G401 (cell line): ENCODE data around the gene ACSBG1. TPM values are rescaled to one million over a fixed set of nuclear protein-coding genes. Genes with fewer than 3 reads are reported as not detected.
A peak's percentile ranks its signal among the peaks of the same experiment; 100 is the strongest.

Experiments
- DNase-seq: peaks from one replicate; pipeline ENCODE4 v3.0.0-alpha.2; 2015; ENCODE audit warnings: low spot score
- in situ Hi-C: cut with HindIII; loops from 2 replicates; pipeline ENCODE4 v1.10.0; 2016; ENCODE audit warnings: low sequenced_read_pairs, mixed read lengths
- total RNA-seq: library from RNA; depleted of rRNA; stranded (reverse); fragments of >200 nt; shearing (Covaris generic); gene quantifications from 2 replicates; pipeline ENCODE4 v1.2.3, GENCODE V29; 2014

ACSBG1 gene
- total RNA-seq, 1 experiment from 2014 or later: 17.3 TPM

DNA sequence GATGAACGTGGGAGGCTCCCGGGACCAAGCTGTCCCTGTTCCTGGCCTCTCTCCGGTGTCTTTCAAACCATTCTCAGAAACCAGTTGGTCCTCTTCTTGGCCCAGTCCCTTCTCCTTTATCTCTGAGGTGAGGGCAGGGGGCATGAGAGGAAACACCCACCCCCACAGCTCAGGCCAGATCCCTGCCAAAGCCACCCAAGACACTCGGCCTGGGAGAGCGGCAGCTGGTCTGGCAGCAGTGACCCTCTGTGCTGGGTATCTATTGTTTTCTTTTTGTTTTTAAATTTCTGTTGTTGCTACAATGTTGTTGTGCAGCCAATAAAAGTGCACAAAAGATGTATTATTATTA lies 27.3 kb downstream of the ACSBG1 start:
- DNase-seq: no peak
- in situ Hi-C loops: no loop called here

DNA sequence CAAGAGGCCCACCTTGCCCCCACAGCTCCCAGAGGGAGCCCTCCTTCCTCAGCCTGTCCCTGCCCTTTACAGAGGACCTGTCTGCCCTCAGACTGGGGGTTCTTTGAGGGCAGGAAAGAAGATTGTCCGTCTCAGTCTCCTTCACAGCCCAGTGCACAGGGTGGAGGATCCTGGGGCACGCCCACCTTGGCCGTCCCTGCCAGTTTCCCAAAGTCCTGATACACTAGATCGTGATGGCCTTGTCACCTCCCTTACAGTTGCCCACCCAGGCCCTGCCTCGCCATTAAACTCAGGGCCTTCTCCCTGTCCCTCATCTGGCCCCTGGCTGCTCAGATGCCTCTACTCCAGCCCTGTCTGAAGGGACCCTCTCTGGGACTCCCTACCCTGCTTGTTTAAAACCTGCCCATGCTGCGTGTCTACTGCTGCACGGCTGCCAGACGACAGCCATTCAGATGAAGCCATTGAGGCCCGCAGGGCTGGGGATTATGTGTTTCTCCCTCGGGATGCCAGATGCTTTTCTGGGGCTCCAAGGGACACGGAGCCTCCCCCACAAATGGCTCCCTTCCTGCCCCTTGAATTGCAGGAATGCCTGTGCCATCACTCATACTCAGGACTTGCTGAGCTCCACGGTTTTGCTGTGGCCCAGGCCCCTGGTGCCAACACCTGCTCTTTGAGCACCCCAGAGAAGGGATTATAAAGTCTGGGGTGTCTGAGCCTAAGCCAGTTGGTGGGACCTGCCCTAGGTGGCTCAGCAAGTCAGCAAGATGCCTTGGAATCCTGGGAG lies 27.8 kb downstream of the ACSBG1 start:
- no peak for DNase-seq
- in situ Hi-C loops: no loop called here

DNA sequence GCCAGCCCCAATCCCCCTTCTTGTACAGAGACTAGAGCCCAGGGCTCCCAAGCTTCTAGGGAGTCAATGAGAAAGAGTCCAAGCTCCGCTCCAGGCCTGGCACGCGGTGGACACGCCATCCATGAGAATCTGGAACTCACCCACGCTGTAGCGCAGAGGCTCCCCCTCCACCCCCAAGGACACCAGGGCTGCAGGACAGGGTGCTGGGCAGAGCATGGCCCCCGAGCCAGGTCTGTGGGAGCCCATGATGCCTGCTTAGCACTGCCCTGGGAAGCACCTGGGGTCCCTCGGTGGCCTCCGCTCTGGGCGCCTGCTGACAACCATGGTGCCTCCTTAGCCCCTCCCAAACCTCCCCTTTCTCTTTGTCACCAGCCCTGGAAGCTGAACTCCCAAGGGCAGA lies 28.5 kb downstream of the ACSBG1 start:
- no peak for DNase-seq
- in situ Hi-C loops: no loop called here

DNA sequence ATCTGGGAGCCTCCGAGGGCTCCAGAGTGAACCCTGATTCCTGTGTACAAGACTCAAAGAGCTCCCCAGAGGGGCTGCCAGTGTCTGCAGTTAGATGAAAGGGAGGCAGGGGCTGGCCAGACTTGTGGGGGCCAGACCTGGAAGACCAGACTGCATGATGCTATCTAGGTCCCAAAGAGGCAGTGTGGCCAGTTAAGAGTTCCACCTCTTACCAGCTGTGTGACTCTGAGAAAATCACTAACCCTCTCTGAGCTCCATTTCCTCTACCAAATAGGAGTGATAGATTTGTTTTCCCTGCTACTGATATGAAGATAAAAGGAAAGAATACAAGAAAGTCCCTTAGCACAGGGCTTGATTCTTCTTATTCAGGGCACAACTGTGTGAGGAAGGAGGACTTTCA lies 29.0 kb downstream of the ACSBG1 start:
- in situ Hi-C loops: no loop called here
- DNase-seq: no peak

DNA sequence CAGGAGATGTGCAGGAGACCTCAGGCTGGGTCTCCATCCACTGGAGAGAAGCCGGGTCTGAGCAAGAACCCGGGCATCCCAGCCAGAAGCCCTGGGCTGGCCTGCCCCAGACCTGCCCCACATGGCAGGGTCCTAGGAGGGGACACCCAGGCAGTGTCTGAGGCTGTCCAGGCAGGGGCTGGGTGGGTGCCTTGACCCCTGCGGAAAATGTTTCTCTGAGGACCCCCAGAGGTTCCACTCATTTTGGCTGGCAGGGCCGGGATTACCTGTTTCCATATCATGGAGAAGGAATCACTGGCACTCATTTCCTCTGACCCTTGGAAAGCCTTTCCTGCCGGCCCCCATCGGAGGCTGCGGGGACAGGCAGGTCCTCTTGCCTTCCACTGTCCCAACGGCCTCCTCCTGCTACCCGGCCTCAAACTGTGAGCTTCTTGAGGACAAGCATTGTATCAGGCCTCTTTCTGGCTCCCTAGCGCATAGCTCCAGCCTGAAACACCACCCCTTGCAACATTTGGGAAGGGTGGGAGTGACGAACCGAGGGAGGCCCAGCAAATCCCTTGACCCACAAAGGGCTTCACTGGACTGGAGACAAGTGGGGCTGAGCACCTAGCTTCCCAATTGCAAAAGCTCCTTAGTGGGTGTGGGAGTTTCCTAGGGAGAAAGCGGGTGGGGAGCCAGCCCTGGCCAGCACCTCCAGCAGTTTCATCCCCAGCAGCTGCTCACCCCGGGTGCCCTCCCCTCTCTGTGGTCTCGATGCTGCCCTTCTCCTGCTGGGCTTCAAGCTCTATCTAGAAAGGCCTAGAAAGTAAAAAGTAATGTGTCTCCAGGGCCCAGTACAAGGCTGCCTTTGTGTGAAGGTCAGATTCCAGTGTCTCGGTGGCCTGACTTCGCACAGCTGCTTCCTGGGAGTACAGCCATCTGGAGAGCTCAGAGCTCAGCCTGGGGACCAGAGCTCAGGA lies 29.7 kb downstream of the ACSBG1 start:
- in situ Hi-C loops: no loop called here
- DNase-seq: no peak

DNA sequence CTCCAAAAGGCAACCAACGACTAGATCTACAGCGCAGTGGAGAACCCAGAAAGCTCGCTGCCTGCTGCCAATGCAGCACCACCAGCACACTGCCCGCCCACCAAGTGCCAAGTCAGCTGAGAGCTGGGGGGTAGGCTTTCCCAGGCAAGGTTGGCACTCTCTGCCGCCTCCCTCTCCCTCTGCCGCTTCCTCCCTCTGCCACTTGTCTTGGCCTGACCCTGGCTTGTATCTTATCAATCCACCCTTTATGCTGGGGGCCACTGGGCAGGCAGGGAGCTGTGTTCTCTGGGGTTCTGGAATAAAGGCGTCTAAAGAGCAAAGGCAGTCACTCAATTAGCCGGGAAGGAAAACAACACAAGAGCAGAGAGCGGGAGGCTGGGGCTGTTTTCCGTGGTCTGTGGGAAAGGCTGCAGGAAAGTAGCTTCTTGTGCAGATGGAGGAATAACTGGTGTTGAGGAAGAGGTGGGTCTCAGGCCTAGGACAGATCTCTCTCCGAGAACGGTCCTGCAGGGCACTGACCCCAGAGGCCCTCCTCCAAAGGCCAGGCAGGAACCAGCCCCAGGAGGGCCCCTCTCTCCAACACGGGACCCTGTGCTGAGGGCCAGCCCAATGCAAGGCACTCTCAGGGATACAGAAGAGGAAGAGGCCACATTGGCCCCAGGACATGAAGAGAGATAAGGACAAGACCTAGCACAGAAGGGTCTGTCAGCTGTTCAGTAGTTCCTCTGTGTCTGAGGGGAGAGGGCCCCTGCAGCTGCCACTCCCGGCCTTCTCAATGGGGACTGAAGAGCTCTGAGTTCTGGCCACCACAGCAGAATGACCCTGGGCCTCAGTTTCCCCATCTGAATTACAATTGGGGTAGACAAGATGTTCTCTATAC lies 30.8 kb downstream of the ACSBG1 start:
- in situ Hi-C loops: no loop called here
- peak; percentile 16 for DNase-seq

DNA sequence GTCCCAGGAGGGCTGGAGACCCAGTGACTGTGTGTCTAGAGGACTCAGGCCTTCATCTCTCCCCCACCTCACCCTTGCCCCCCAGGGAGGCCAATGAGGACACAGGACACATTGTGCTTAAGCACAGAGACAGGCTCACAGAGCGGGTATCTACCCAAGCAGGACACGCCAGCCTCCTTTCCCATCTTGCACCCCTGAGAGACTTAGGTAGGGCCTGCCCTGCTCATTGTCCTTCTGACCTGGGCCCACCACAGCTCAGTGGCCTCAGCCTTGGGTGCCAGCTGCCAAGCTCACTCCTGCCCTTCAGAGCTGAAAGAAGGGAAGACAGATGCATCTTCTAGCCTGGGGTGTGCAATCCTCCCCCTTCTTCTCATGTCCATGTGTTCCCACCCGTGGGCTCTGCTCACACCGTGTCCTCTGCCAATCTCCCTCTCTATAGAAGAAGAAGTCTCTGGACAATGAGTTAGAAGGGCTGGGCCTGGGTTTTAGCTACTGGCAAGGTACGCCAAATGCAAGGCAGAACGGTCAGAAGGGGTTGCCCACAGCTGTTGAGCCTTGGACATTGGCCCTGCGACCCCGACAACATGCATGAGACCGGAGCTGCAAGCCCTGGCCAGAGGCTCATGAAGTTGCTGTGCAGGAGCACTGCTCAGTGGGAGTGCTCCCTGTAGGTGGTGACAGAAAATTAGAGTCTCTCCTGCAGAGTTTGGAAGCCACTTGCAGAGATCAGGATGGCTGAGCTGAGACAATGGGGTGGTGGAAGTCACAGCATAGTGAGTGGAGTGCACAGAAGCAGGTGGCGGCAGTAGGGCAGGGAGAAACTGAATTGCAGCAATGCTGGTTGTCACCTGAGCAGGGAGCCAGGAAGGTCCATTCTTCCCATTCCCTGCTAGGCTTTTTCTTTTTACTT lies 32.8 kb downstream of the ACSBG1 start:
- in situ Hi-C loops: no loop called here
- DNase-seq: no peak

DNA sequence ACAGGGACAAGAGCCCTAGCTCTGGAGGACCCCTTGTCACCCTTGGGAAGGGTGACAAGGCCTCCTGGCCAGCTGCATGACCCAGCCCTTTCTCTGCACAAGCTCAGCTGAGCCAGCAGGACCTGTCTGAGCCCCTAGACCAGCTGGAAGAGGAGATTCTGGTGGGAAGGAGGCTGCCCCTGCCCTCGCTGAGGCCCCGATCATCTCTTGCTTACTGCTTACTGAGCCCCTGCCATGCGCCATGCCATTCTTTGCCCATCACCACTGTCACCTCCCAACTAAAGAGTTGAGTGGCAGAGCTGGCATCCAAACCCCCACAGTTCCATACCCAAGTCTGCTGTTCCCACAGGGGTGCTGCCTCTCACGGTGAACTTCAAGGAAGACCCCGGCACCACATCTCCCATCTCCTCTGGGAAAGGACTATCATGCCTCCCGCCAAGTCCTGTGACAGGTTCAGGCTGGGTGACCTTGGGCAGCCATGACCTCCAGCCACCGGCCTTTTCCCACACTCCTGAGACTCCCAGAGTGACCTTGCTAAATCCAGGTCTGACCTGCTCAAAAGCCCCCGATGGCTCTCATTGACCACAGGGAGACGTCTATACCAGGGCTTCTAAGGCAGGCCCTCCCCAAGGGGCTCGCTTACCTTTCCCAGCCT lies 34.0 kb downstream of the ACSBG1 start:
- no peak for DNase-seq
- in situ Hi-C loops: no loop called here

DNA sequence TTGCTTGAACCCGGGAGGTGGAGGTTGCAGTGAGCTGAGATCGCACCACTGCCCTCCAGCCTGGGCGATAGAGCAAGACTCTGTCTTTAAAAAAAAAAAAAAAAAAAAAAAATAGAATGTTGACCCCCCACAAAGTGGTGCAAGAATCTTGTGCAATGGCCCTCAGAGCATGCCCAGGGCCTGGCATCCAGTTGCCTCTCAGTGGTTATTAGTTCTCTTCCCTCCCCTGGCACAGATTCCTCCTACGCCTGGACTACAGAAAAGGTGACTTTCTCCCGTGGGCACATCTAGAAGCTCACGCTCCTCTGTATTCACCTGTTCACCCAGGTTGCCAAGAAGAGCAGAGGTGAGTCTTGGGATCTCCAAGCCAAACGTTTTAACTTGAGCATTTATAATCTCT lies 36.7 kb downstream of the ACSBG1 start:
- no peak for DNase-seq
- in situ Hi-C loops: no loop called here

DNA sequence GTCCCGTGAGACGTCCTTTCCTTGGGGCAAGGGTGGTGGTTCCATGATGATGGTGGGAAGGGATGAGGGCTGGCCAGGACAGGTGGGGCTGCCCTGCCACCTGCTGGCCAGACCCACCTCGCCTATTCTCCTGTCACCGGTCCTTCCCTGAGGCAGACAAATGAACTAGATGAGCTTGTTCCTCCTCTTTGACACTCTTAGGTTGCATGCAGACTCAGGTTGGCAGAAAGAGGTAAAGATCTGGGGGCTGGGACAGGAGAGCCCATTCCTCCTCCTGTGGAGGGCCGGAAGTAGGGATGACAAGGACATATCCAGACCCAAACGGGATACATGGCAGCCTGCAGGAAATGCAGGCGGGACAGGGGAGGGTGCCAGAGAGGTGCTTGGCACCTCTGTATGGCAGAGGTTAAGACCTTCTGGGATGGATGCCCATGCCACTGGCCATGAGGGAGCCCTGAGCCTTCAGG lies 38.6 kb downstream of the ACSBG1 start:
- DNase-seq: peak; percentile 38
- in situ Hi-C loops: no loop called here

DNA sequence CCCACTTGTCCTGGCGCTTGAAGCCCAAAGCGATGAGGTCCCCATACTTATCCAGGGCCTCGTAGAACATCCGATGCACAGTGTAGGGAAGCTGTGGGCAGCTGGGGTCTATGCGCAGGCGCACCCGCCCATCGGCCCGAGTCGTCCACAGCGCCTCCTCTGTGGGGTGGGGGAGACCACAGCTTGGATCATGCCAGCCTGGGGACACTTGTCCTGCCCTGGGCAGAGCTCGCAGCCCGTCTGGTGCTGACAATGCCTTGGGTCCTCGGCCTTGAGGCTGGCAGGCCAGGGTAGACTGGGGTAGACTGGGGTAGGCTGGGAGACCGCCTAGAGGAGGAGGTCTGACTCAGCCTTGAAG lies 39.8 kb downstream of the ACSBG1 start:
- DNase-seq: no peak
- in situ Hi-C loops: no loop called here

DNA sequence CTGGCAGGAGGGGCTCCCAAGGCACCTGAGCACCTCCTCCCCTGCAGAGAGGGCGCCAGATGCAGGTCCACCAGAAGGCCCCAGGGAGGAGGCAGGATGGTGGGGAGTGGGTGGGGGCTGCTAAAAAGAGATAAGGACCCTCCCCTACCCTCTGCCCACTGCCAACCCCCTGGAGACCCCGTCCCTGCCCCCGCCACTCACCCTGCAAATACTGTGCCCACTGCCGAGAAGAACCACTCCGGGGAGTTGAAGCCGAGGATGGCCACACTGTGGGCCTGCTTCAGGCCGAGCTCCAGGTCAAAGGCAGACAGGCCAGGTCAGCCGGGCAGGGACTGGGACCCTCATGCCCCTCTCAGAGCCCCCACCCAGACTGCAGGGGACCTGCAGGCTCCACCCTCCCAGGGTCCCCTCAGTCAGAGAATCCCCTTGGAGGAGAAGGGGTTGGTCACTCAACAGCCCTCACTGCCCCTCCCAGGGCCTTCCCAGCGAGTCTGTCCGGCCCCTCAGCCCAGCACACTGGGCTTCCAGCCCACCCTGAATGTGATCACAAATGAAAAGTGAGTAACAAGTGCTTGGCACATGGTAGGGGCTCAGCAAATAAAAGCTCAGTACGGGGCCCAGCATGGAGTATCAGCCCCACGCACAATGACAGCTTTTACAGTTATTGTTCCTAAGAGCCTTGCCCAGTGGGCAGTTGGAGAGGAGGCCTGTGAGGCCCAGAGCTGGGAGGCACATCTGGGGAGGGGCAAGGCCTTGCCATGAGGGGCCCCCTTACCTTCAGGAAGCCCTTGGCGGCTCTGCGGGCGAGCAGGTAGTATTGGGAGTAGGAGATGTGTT lies 40.4 kb downstream of the ACSBG1 start:
- in situ Hi-C loops: no loop called here
- DNase-seq: no peak

DNA sequence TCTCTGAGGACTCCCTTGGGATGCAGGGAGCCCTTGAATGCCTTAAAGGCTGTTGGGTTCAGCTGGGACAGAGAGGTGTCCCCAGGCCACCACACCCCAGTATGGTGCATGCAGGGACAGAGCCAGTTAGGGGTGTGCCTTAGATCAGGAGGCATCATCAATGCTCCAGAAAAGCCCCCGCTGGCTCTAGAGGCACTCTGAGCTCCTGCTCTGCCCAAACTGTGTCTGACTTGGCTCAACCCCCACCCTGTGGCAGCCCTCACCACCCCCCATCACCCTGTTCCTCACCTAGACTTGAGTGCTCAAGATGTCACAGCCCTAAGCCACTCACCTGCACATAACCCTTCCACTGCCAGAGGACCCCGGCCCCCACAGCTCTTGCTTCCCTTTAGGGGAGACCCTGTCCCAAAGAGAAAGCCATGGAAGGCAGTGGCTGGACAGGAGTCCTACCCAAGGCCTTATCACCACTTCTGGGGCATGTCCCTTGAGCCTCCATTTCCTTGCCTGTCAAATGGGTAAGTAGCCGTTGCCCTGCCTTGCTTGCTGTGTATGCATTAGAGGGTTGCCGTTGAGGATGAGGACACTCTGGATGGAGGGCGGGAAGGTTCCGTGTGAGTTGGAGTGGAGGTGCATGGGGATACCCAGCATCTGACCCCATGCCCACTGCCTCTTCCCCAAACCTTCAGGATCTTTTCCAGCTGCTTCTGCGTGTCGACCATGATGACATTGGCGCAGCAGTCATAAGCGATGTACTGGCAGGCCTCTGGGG lies 41.4 kb downstream of the ACSBG1 start:
- no peak for DNase-seq
- in situ Hi-C loops: no loop called here

DNA sequence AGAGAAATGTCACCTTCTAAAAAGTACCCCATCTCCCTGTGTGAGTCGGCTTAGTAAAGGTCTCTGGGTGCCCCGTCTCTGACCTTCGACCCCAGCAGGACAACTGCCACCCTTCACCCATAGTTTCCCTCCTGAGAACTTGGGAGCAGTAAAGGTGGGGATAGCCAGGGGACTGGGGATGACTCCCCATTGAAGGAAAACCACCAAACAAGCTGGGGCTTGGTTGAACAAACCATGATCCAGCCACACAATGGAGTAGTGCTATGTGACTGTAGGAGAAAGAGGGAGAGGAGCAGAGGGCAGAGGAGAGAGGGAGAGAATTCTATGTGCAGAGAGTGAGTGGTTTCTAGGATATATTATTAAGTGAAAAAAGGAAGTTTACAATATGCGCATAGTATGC lies 51.5 kb downstream of the ACSBG1 start:
- in situ Hi-C loops: no loop called here
- DNase-seq: no peak

DNA sequence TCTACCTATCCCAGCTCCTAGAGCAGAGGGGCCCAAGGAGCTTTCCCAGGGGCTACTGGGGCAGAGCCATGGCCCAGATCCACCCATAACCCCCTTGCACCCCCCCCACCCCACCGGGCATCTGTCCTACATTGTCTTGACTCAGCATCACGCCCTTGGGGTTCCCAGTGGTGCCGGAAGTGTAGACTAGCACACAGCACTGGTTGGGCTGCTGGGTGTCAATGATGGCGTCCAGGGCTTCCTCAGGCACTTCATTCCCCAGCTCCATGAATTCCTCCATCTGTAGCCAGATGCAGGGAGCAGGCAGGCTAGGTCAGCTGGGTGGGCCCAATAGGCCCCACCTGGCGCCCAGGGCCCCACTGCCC lies 52.0 kb downstream of the ACSBG1 start:
- DNase-seq: no peak
- in situ Hi-C loops: no loop called here

DNA sequence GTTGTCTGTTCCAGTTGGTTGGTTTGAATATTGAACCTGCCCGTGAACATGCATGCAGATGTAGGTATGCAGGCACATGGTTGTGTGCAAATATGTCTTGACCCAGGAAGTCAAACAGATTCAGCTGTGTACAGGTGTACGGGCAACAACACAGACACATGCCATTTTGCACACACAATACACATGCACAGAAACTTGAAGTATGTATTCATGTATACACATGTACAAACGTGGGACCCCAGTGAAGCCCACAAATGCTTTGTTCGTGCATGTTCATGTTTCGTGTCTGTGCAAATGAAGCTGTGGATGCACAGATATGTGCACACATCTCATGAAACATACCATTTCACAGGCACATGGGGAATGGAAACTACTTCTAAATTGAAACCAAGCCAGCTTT lies 54.5 kb downstream of the ACSBG1 start:
- in situ Hi-C loops: no loop called here
- no peak for DNase-seq
